Adrenal gland (tissue), 5 donors: ENCODE measurements around the gene PUS7.
A peak's percentile ranks its signal among the peaks of the same experiment; 100 is the strongest.

ENCODE experiments used
- POLR2A ChIP-seq, 2 donors: fragments of 450-650 bp; IDR thresholded peaks; one replicate each; pipeline ENCODE4 v1.6.1; 2017; ENCODE audit warnings: antibody characterized with exemption in 2 of 2, mild to moderate bottlenecking in 2 of 2, moderate library complexity in 1 of 2
- TF ChIP-seq, protein P1 (sequence below), 6 experiments: fragments of 450-650 bp in 4 of 6; fragments of 200-600 bp in 2 of 6; sonication (generic) in 1 of 6; IDR thresholded peaks; 1 replicate in 5 of 6; 2 replicates in 1 of 6; pipeline versions ENCODE4 v1.5.1 to v1.8.0; 2016 to 2021; ENCODE audit warnings: antibody characterized with exemption in 6 of 6, mild to moderate bottlenecking in 2 of 6, moderate library complexity in 1 of 6
- donor health status: DM: no; HTN: no; CAD: no.

DNA sequence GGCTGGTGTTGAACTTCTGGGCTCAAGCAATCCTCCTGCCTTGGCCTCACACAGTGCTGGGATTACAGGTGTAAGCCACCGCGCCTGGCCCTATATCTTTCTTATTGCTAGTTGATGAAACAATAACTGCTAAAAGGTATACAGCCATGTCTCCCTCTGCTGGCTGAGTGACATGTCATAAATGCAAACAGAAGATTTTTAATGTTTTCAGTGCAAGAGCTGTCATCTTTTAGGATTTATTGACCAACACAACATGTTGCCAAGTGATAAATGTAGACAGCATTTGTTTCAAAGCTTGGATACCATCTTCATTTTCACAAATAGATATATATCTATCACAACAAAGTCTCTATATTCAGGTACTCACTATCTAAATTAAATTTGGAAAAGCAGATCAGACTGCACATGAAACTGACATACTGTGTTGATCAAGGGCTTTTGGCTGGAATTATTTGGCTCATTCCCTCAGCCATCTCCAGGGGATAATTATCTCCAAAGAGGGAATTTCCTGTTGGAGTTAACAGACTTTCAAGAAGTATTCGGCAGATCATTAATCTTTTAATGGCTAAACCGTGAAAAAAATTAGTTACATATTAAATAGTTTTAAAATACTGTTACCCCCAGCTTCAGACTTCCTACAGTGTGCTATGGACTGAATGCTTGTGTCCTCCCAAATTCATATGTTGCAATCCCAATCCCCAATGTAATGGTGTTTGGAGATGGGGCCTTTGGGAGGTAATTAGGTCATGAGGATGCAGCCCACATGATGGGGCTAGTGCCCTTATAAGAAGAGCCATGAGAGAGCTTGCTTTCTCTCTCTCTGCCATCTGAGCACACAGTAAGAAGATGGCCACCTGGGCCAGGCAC is 92.1 kb downstream of the PUS7 start:
- no peak for TF ChIP-seq POLR2A (IDR thresholded peaks at IDR 0.05)
- TF ChIP-seq, protein P1, sequence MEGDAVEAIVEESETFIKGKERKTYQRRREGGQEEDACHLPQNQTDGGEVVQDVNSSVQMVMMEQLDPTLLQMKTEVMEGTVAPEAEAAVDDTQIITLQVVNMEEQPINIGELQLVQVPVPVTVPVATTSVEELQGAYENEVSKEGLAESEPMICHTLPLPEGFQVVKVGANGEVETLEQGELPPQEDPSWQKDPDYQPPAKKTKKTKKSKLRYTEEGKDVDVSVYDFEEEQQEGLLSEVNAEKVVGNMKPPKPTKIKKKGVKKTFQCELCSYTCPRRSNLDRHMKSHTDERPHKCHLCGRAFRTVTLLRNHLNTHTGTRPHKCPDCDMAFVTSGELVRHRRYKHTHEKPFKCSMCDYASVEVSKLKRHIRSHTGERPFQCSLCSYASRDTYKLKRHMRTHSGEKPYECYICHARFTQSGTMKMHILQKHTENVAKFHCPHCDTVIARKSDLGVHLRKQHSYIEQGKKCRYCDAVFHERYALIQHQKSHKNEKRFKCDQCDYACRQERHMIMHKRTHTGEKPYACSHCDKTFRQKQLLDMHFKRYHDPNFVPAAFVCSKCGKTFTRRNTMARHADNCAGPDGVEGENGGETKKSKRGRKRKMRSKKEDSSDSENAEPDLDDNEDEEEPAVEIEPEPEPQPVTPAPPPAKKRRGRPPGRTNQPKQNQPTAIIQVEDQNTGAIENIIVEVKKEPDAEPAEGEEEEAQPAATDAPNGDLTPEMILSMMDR (IDR thresholded peaks at IDR 0.05), result peak in 5 of 6 experiments; percentile 21 to 48 (median 44)
